SU-DHL-6 (cell line): ENCODE data around the gene SLC15A2.

Experiments used
- H2AFZ ChIP-seq: fragments of 200-600 bp; sonication (generic); 2 replicates; pipeline ENCODE4 v1.6.1; 2014; ENCODE audit warnings: low read depth, mild to moderate bottlenecking, moderate library complexity, mixed read lengths, antibody characterized with exemption, low read length; ENCODE audit not compliant: severe bottlenecking
- H3F3A ChIP-seq: fragments of 200-600 bp; shearing (Covaris generic); 2 replicates; pipeline ENCODE4 v1.6.0; 2016; ENCODE audit warnings: antibody characterized with exemption, mild to moderate bottlenecking; ENCODE audit not compliant: insufficient read depth
- H3K27ac ChIP-seq: fragments of 200-600 bp; sonication (generic); 2 replicates; pipeline ENCODE4 v1.5.1; 2016; ENCODE audit warnings: low read depth, mild to moderate bottlenecking, low read length, moderate library complexity, mixed read lengths
- H3K27me3 ChIP-seq: fragments of 200-600 bp; sonication (generic), shearing (Covaris generic); 2 replicates; pipeline ENCODE4 v1.6.0; 2014; ENCODE audit warnings: mild to moderate bottlenecking, low read length
- H3K36me3 ChIP-seq: fragments of 200-600 bp; sonication (generic); 2 replicates; pipeline ENCODE4 v1.6.1; 2014; ENCODE audit warnings: mild to moderate bottlenecking, low read length, mixed read lengths
- H3K4me2 ChIP-seq: fragments of 300-600, 200-600 bp; shearing (Covaris generic), sonication (generic); 2 replicates; pipeline ENCODE4 v1.6.0; 2014; ENCODE audit warnings: low read length, low read depth, mild to moderate bottlenecking; ENCODE audit not compliant: poor library complexity, severe bottlenecking
- H3K4me3 ChIP-seq: fragments of 200-600 bp; sonication (generic); 2 replicates; pipeline ENCODE4 v1.5.1; 2014; ENCODE audit warnings: antibody characterized with exemption, low read length, mild to moderate bottlenecking, mixed read lengths; ENCODE audit not compliant: insufficient read depth, poor library complexity, severe bottlenecking
- H3K79me2 ChIP-seq: fragments of 200-600 bp; sonication (generic); 2 replicates; pipeline ENCODE4 v1.6.1; 2014; ENCODE audit warnings: mild to moderate bottlenecking, low read length, moderate library complexity; ENCODE audit not compliant: insufficient read depth
- H3K9ac ChIP-seq: fragments of 200-600 bp; sonication (generic); 2 replicates; pipeline ENCODE4 v1.7.0; 2014; ENCODE audit warnings: mild to moderate bottlenecking, low read length
- H3K9me2 ChIP-seq: fragments of 200-600 bp; sonication (generic); replicated peaks from 2 replicates; pipeline ENCODE4 v1.6.1; 2014; ENCODE audit warnings: low read length; ENCODE audit not compliant: insufficient read depth
- H3K9me3 ChIP-seq: fragments of 200-600 bp; sonication (generic); 2 replicates; pipeline ENCODE4 v1.6.1; 2014; ENCODE audit warnings: low read length, mixed read lengths; ENCODE audit not compliant: insufficient read depth
- H4K20me1 ChIP-seq: fragments of 200-600 bp; sonication (generic); 2 replicates; pipeline ENCODE4 v1.6.1; 2014; ENCODE audit warnings: low read depth, mild to moderate bottlenecking, antibody characterized with exemption, low read length, moderate library complexity, mixed read lengths
- CTCF ChIP-seq: fragments of 200-600 bp; sonication (generic); IDR thresholded peaks from one replicate; pipeline ENCODE4 v1.5.1; 2017; ENCODE audit warnings: antibody characterized with exemption, mild to moderate bottlenecking, low read length, moderate library complexity; ENCODE audit not compliant: insufficient read depth, poor library complexity, severe bottlenecking
- EZH2phosphoT487 ChIP-seq: fragments of 200-600 bp; sonication (generic), shearing (Covaris generic); conservative IDR thresholded peaks from 2 replicates; pipeline ENCODE4 v1.6.1; 2018; ENCODE audit warnings: mild to moderate bottlenecking, antibody characterized with exemption, low read length, moderate library complexity, mixed read lengths

SLC15A2 gene

GRCh38 chr3:121869736-121870135 lies 24.5 kb upstream of the SLC15A2 start:
- H4K20me1 ChIP-seq = no peaks in the 10 kb centered on the region
- no peak overlapping the region for H2AFZ ChIP-seq
- H3K27me3 ChIP-seq = no peaks in the 10 kb centered on the region
- H3K9ac ChIP-seq = no peak overlapping the region
- H3K36me3 ChIP-seq = peaks cover 58% of the 10 kb centered on the region
- no peaks in the 10 kb centered on the region for H3K9me3 ChIP-seq
- H3K4me2 ChIP-seq = no peak overlapping the region
- TF ChIP-seq CTCF (no peak), EZH2phosphoT487 (no peak)
- no peak overlapping the region for H3K4me3 ChIP-seq
- H3F3A ChIP-seq = peaks cover 22% of the 10 kb centered on the region; the same call in 1 of the 2 replicates
- peaks cover 7% of the 10 kb centered on the region; the same call in 1 of the 2 replicates for H3K79me2 ChIP-seq
- no peak overlapping the region for H3K27ac ChIP-seq
- no peaks in the 10 kb centered on the region for H3K9me2 ChIP-seq

DNA sequence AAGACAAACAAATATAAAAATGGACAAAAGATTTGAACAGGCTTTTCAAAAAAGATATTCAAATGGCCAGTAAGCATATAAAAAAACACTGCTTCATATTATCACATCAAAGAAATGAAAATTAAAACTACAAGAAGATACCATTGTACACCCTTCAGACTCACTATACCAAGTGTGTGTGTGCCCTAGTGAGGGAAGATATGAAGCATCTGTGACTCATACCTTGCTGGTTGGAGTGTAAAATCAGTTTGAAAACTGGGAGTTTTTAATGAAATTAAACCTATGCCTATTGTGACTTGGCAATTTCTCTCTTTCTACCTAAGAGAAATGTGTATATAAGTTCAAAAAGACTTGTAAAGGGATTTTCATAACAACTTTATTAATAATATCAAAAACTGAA lies 23.5 kb upstream of the SLC15A2 start:
- no peak overlapping the region for H3K4me2 ChIP-seq
- no peaks in the 10 kb centered on the region for H3K9me2 ChIP-seq
- H3K27me3 ChIP-seq = no peaks in the 10 kb centered on the region
- no peak overlapping the region for H3K27ac ChIP-seq
- no peaks in the 10 kb centered on the region for H4K20me1 ChIP-seq
- H3K79me2 ChIP-seq = 0 out of 2 replicates have a peak, but pooled peaks cover 4% of the 10 kb centered on the region
- TF ChIP-seq CTCF = no peak
- no peak for TF ChIP-seq EZH2phosphoT487
- no peaks in the 10 kb centered on the region for H3K9me3 ChIP-seq
- H3K36me3 ChIP-seq = peaks cover 54% of the 10 kb centered on the region
- no peak overlapping the region for H2AFZ ChIP-seq
- no peak overlapping the region for H3K4me3 ChIP-seq
- no peak overlapping the region for H3K9ac ChIP-seq
- peaks cover 22% of the 10 kb centered on the region; the same call in 1 of the 2 replicates for H3F3A ChIP-seq

GRCh38 chr3:121871430-121871829 lies 22.8 kb upstream of the SLC15A2 start:
- no peak for TF ChIP-seq CTCF
- TF ChIP-seq EZH2phosphoT487 = no peak
- Histone ChIP-seq H3F3A (peaks cover 28% of the 10 kb centered on the region; the same call in 1 of the 2 replicates), H3K27ac (no peak overlapping the region), H3K79me2 (0 out of 2 replicates have a peak, but pooled peaks cover 4% of the 10 kb centered on the region), H3K9ac (no peak overlapping the region), H3K9me2 (no peaks in the 10 kb centered on the region), H3K27me3 (no peaks in the 10 kb centered on the region), H2AFZ (no peak overlapping the region), H4K20me1 (no peaks in the 10 kb centered on the region), H3K9me3 (no peaks in the 10 kb centered on the region), H3K4me2 (no peak overlapping the region), H3K36me3 (peaks cover 56% of the 10 kb centered on the region), H3K4me3 (no peak overlapping the region)

- no peak overlapping the region for H3K27ac ChIP-seq
- no peak overlapping the region for H3K4me2 ChIP-seq
- no peaks in the 10 kb centered on the region for H3K9me2 ChIP-seq
- H2AFZ ChIP-seq = no peak overlapping the region
- H3K4me3 ChIP-seq = no peak overlapping the region
- H4K20me1 ChIP-seq = no peaks in the 10 kb centered on the region
- H3K9me3 ChIP-seq = no peaks in the 10 kb centered on the region
- TF ChIP-seq CTCF (no peak), EZH2phosphoT487 (no peak)
- no peaks in the 10 kb centered on the region for H3K27me3 ChIP-seq
- H3K79me2 ChIP-seq = peaks cover 27% of the 10 kb centered on the region; the same call in 1 of the 2 replicates
- peaks cover 48% of the 10 kb centered on the region for H3K36me3 ChIP-seq
- no peak overlapping the region for H3K9ac ChIP-seq
- H3F3A ChIP-seq = peaks cover 22% of the 10 kb centered on the region; the same call in 1 of the 2 replicates
Measured at GRCh38 chr3:121878411-121878810, 15.8 kb upstream of the SLC15A2 start.
